Esophagus muscularis mucosa (tissue), 4 donors: ENCODE measurements around the gene FARSB. TPM values are rescaled to one million over a fixed set of nuclear protein-coding genes. Genes with fewer than 3 reads are reported as not detected.

ENCODE experiments used
- DNase-seq: peaks from one replicate; pipeline ENCODE4 v3.0.0-alpha.2; 2017; ENCODE audit errors: extremely low spot score
- H3K27ac ChIP-seq, 4 donors: fragments of 200-600 bp; sonication (generic); replicated peaks in 1 of 4; 1 replicate in 3 of 4; 2 replicates in 1 of 4; pipeline ENCODE4 v1.5.1; 2016 to 2019; ENCODE audit warnings: mild to moderate bottlenecking in 1 of 4
- H3K27me3 ChIP-seq, 4 donors: fragments of 200-600 bp; sonication (generic); one replicate each; pipeline versions ENCODE4 v1.5.1 to v1.6.0; 2016 to 2019
- H3K36me3 ChIP-seq, 4 donors: fragments of 200-600 bp; sonication (generic); one replicate each; pipeline ENCODE4 v1.5.1; 2016 to 2019
- H3K4me1 ChIP-seq, 4 donors: fragments of 200-600 bp; sonication (generic); one replicate each; pipeline ENCODE4 v1.5.1; 2016 to 2019
- H3K4me3 ChIP-seq, 4 donors: fragments of 200-600 bp; sonication (generic); 1 replicate in 2 of 4; 2 replicates in 2 of 4; pipeline ENCODE4 v1.5.1; 2016 to 2019; ENCODE audit warnings: mild to moderate bottlenecking in 4 of 4, moderate library complexity in 1 of 4
- H3K9me3 ChIP-seq, 4 donors: fragments of 200-600 bp; sonication (generic); 1 replicate in 3 of 4; 2 replicates in 1 of 4; pipeline ENCODE4 v1.5.1; 2016 to 2019
- EP300 ChIP-seq: sonication (generic); formaldehyde crosslinking; IDR thresholded peaks from one replicate; pipeline ENCODE4 v1.6.1; 2017; ENCODE audit warnings: antibody characterized with exemption
- POLR2A ChIP-seq: fragments of 450-650 bp; IDR thresholded peaks from one replicate; pipeline ENCODE4 v1.6.1; 2017; ENCODE audit warnings: antibody characterized with exemption, moderate library complexity, mild to moderate bottlenecking, low read depth
- POLR2AphosphoS5 ChIP-seq, 2 donors: sonication (generic); formaldehyde crosslinking; IDR thresholded peaks; one replicate each; pipeline ENCODE4 v1.6.1; 2017; ENCODE audit warnings: antibody characterized with exemption in 2 of 2
- WGBS: methylation state at CpG from one replicate; pipeline ENCODE4 v1.1.5; 2018; 5-methylcytosine and 5-hydroxymethylcytosine counted together
- intact Hi-C: fragments of 100-400 bp; cut with DNase I; formaldehyde crosslinking; loops from one replicate; pipeline ENCODE4 v1.15.1; 2023
- total RNA-seq, 4 donors: library from RNA; depleted of rRNA; stranded (reverse); fragments of >200 nt; gene quantifications; one replicate each; pipeline versions ENCODE4 v1.1.0 to v1.2.1, GENCODE V29; 2016
- TF ChIP-seq, protein P1 (sequence below), 3 experiments: fragments of 200-600 bp in 2 of 3; fragments of 450-650 bp in 1 of 3; sonication (generic) in 2 of 3; IDR thresholded peaks; one replicate each; pipeline ENCODE4 v1.5.1; 2017 to 2019; ENCODE audit warnings: antibody characterized with exemption in 3 of 3, mild to moderate bottlenecking in 2 of 3, moderate library complexity in 1 of 3

Gene FARSB
- total RNA-seq, 4 donors from 2014 or later: 11.9 to 14.4 (median 12.4) TPM

DNA sequence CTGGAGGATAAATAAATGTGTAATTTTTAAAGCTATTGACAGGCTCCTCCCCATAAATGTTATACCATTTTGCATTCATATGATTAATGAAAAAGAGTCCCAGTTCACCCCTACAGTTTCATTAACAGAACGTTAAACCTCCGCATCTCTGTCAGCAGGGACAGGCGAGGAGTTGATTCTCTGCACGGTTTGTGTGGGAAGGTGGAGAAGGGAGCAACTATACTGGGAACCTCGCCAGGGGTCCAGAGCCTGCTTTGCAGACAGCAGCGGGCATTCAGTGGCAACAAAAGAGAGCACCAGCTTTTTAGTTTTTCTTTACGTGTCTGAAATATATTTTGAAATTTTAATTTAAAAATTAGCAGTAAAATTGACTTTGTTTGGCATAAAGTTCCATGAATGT lies 101.4 kb downstream of the FARSB start:
- TF ChIP-seq POLR2AphosphoS5 (IDR thresholded peaks at IDR 0.05) (no peak), EP300 (no peak)
- TF ChIP-seq, protein P1, sequence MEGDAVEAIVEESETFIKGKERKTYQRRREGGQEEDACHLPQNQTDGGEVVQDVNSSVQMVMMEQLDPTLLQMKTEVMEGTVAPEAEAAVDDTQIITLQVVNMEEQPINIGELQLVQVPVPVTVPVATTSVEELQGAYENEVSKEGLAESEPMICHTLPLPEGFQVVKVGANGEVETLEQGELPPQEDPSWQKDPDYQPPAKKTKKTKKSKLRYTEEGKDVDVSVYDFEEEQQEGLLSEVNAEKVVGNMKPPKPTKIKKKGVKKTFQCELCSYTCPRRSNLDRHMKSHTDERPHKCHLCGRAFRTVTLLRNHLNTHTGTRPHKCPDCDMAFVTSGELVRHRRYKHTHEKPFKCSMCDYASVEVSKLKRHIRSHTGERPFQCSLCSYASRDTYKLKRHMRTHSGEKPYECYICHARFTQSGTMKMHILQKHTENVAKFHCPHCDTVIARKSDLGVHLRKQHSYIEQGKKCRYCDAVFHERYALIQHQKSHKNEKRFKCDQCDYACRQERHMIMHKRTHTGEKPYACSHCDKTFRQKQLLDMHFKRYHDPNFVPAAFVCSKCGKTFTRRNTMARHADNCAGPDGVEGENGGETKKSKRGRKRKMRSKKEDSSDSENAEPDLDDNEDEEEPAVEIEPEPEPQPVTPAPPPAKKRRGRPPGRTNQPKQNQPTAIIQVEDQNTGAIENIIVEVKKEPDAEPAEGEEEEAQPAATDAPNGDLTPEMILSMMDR (IDR thresholded peaks at IDR 0.05): no peak
- H3K27me3 ChIP-seq: peaks cover 0 to 16% (median 0%) of the 10 kb centered on the region in 4 donors
- H3K36me3 ChIP-seq: no peaks in the 10 kb centered on the region
- no peak overlapping the region for H3K4me3 ChIP-seq
- no peaks in the 10 kb centered on the region for H3K4me1 ChIP-seq
- DNase-seq: no peak
- intact Hi-C loops: no loop called here
- no peak overlapping the region for H3K27ac ChIP-seq
- 54% methylated on average over 7 of the region's 7 CpGs for WGBS
- H3K9me3 ChIP-seq: no peaks in the 10 kb centered on the region

DNA sequence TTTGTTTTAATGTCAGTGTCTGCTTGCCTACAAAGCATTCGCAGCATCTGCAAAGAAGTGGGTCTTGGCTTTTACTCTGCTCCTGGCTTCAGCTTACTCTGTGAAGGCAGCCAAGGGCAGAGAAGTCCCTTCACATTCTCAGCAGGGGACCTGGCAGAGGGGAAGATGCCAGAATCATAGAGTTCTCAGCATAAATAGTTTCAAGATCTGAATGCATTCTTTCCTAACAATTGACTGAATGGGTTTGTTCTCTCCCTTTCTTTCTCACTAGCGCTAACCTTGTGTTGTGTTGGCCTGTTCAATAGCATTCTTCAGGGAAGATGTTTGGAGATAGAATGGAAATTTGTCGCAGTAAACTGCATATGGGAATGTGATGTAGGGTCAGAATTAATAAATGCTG lies 106.9 kb downstream of the FARSB start:
- H3K36me3 ChIP-seq: no peaks in the 10 kb centered on the region
- TF ChIP-seq, protein P1 (IDR thresholded peaks at IDR 0.05): no peak
- no peak for TF ChIP-seq POLR2AphosphoS5 (IDR thresholded peaks at IDR 0.05)
- TF ChIP-seq EP300: no peak
- TF ChIP-seq POLR2A: no peak
- H3K4me1 ChIP-seq: peaks cover 0 to 35% (median 24%) of the 10 kb centered on the region in 4 donors
- no peak for DNase-seq
- intact Hi-C loops: no loop called here
- WGBS: 60% methylated on average over 3 of the region's 3 CpGs
- H3K4me3 ChIP-seq: no peak overlapping the region
- no peak overlapping the region for H3K27ac ChIP-seq
- H3K9me3 ChIP-seq: no peaks in the 10 kb centered on the region
- peaks cover 0 to 9% (median 0%) of the 10 kb centered on the region in 4 donors for H3K27me3 ChIP-seq

DNA sequence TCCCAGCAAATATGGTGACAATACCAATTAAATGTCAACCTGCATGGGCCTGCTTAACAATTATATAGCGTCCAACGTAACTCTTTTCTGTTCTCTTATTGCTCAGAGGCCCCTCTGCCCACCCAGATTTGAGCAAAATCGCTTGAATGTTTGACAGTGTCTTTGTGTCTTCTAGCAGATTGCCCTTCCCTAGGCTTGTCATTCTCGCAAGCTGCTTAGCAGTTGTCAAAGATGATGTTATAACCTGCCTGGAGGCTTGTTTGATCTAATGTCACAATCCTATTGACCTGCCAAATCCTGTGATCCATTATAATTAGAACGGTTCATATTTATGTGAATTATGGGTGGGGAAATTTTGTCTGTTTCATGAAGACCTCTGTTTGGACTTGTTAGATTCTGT lies 108.8 kb downstream of the FARSB start:
- no peaks in the 10 kb centered on the region for H3K9me3 ChIP-seq
- 80% methylated on average over 5 of the region's 5 CpGs for WGBS
- H3K27me3 ChIP-seq: no peaks in the 10 kb centered on the region
- H3K4me1 ChIP-seq: peaks cover 0 to 35% (median 24%) of the 10 kb centered on the region in 4 donors
- intact Hi-C loops: no loop called here
- DNase-seq: no peak
- no peaks in the 10 kb centered on the region for H3K36me3 ChIP-seq
- no peak overlapping the region for H3K4me3 ChIP-seq
- no peak for TF ChIP-seq EP300
- TF ChIP-seq, protein P1 (IDR thresholded peaks at IDR 0.05): no peak
- no peak for TF ChIP-seq POLR2A
- TF ChIP-seq POLR2AphosphoS5 (IDR thresholded peaks at IDR 0.05): no peak
- no peak overlapping the region for H3K27ac ChIP-seq

DNA sequence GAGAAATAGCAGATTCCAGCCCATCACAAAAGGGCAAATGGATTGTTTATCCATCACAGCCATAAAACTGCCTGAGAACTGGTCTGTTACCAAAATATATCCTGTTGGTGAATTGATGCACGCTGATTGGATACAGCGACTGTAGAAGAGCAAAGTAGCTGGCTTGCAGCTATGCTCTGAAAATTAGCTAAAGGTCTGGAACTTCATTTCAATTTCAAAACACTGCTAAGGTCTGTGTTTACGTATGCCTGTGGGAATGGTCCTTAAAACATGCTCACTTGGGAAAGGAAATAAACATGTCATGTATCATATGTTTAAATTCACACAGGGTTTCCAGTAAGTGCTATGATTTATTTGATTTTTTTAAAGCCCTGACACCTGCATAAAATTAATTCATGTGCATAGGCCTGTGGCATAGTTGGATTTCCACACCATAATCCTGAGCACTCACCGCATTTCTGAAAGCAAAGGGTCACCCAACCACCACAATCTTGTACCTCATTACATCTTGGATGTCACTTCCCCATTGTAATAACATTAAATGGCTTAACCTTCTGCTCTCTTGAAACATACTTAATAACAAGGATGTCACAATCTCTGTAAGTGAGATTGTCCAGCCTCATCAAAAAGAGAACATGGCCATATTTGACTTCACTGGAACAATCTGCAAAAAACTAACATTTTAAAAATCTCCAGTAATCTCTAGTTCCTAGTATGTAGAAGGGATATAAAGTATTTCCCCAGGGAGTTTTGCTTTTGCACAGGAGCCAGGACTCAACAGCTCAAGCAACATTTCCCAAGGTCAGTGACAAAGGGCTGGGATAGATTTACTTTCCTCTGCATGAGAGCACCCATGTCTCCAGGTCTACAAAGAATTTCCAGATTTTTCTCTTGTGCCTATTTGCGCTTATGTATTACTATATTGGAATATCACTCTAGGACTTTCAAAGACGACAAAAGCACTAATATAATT lies 109.8 kb downstream of the FARSB start:
- TF ChIP-seq, protein P1 (IDR thresholded peaks at IDR 0.05): no peak
- TF ChIP-seq EP300: no peak
- no peak for TF ChIP-seq POLR2A
- no peak for TF ChIP-seq POLR2AphosphoS5 (IDR thresholded peaks at IDR 0.05)
- intact Hi-C loops: no loop called here
- WGBS: 45% methylated on average over 6 of the region's 6 CpGs
- no peak overlapping the region for H3K4me3 ChIP-seq
- peak overlapping the region in 1 of 4 donors; percentile 49 for H3K27ac ChIP-seq
- H3K27me3 ChIP-seq: no peaks in the 10 kb centered on the region
- peaks cover 0 to 35% (median 24%) of the 10 kb centered on the region in 4 donors for H3K4me1 ChIP-seq
- no peaks in the 10 kb centered on the region for H3K9me3 ChIP-seq
- no peaks in the 10 kb centered on the region for H3K36me3 ChIP-seq
- DNase-seq: no peak
